HepG2 (cell line): ENCODE data around the gene AMER3. TPM values are rescaled to one million over a fixed set of nuclear protein-coding genes. Genes with fewer than 3 reads are reported as not detected.

ENCODE experiments used
- HNRNPK ChIP-seq: fragments of 200-400 bp; formaldehyde crosslinking; IDR thresholded peaks from 2 replicates; pipeline ENCODE4 v1.6.1; 2018; ENCODE audit warnings: low read length, low read depth, moderate library complexity, mild to moderate bottlenecking; ENCODE audit not compliant: poor library complexity, severe bottlenecking
- LCORL ChIP-seq, 2 experiments: fragments of 450-650 bp in 1 of 2; sonication (generic) in 1 of 2; formaldehyde crosslinking in 1 of 2; IDR thresholded peaks; 2 replicates each; pipeline versions ENCODE4 v1.5.0 to v1.6.1; 2017 to 2020; ENCODE audit warnings: antibody characterized with exemption in 1 of 2, missing genetic modification reagents in 1 of 2
- MXD1 ChIP-seq: sonication (generic); formaldehyde crosslinking; IDR thresholded peaks from 2 replicates; pipeline ENCODE4 v1.4.0; 2020; ENCODE audit warnings: mild to moderate bottlenecking, missing genetic modification reagents
- PAX8 ChIP-seq: sonication (generic); formaldehyde crosslinking; IDR thresholded peaks from 2 replicates; pipeline ENCODE4 v1.8.0; 2022; ENCODE audit warnings: mild to moderate bottlenecking, missing genetic modification reagents, borderline replicate concordance
- SNAPC4 ChIP-seq: sonication (generic); formaldehyde crosslinking; IDR thresholded peaks from 2 replicates; pipeline ENCODE4 v1.4.0; 2020; ENCODE audit warnings: mild to moderate bottlenecking, missing genetic modification reagents
- SNRNP70 ChIP-seq: fragments of 200-400 bp; formaldehyde crosslinking; IDR thresholded peaks from 2 replicates; pipeline ENCODE4 v1.6.1; 2017; ENCODE audit warnings: mild to moderate bottlenecking, low read depth, low read length, moderate library complexity
- ZNF609 ChIP-seq: sonication (generic); formaldehyde crosslinking; IDR thresholded peaks from 2 replicates; pipeline ENCODE4 v1.4.0; 2020; ENCODE audit warnings: mild to moderate bottlenecking, missing genetic modification reagents, borderline replicate concordance
- polyA plus RNA-seq, 8 experiments: library from polyadenylated mRNA; depleted of rRNA in 3 of 8; stranded (reverse) in 7 of 8; unstranded in 1 of 8; fragments of >200 nt; fragmentation: Illumina TruSeq in 4 of 8; extraction: Trizol in 4 of 8; gene quantifications; 2 replicates each; pipeline versions ENCODE4 v1.2.1 to v1.2.3, GENCODE V29; 2011 to 2016; ENCODE audit warnings: low read depth in 4 of 8, missing spikeins in 1 of 8, mixed read lengths in 1 of 8; ENCODE audit not compliant: insufficient read depth in 1 of 8
- total RNA-seq, 5 experiments: library from RNA; depleted of rRNA; stranded (reverse); fragments of >200 nt; fragmentation: Illumina TruSeq; extraction: Trizol; gene quantifications; 2 replicates each; pipeline ENCODE4 v1.2.3, GENCODE V29; 2016; ENCODE audit warnings: low read depth in 1 of 5

Gene AMER3
- total and polyA plus RNA-seq, 2 of the 13 experiments (the other 11 are each of a cell fraction or from before 2014, with no cell fraction given): not detected

- TF ChIP-seq MXD1 (no peak), SNRNP70 (no peak), ZNF609 (no peak), HNRNPK (no peak), SNAPC4 (no peak), PAX8 (CRISPR knock-in tag) (no peak), LCORL (IDR thresholded peaks at IDR 0.05) (no peak), LCORL (CRISPR knock-in tag; IDR thresholded peaks at IDR 0.05) (no peak)
- TF ChIP-seq, all 625 proteins: peak for 0
Measured at GRCh38 chr2:130778781-130779180, 23.4 kb downstream of the AMER3 start (continued).
